Loucy (cell line): ENCODE measurements around the gene CLEC2B.

Experiments used
- EZH2phosphoT487 ChIP-seq: fragments of 200-600 bp; IDR thresholded peaks from 2 replicates; pipeline ENCODE4 v1.6.1; 2018; ENCODE audit warnings: antibody characterized with exemption, mild to moderate bottlenecking, moderate library complexity, borderline replicate concordance
- TF ChIP-seq, protein P1 (sequence below): fragments of 200-600 bp; sonication (generic); conservative IDR thresholded peaks from 2 replicates; pipeline ENCODE4 v1.5.1; 2014; ENCODE audit warnings: mild to moderate bottlenecking, antibody characterized with exemption, low read length

GRCh38 chr12:9851927-9852326 is 17.2 kb downstream of the CLEC2B start:
- TF ChIP-seq, protein P1, sequence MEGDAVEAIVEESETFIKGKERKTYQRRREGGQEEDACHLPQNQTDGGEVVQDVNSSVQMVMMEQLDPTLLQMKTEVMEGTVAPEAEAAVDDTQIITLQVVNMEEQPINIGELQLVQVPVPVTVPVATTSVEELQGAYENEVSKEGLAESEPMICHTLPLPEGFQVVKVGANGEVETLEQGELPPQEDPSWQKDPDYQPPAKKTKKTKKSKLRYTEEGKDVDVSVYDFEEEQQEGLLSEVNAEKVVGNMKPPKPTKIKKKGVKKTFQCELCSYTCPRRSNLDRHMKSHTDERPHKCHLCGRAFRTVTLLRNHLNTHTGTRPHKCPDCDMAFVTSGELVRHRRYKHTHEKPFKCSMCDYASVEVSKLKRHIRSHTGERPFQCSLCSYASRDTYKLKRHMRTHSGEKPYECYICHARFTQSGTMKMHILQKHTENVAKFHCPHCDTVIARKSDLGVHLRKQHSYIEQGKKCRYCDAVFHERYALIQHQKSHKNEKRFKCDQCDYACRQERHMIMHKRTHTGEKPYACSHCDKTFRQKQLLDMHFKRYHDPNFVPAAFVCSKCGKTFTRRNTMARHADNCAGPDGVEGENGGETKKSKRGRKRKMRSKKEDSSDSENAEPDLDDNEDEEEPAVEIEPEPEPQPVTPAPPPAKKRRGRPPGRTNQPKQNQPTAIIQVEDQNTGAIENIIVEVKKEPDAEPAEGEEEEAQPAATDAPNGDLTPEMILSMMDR, result no peak
- TF ChIP-seq EZH2phosphoT487, result no peak
